WI38 (cell line): Measurements from ENCODE around the gene JADE1.

ENCODE experiments used
- H3K4me3 ChIP-seq: 2 replicates; pipeline ENCODE4 v1.5.1; 2011; ENCODE audit warnings: low read depth, mild to moderate bottlenecking, control low read depth, low read length
- TF ChIP-seq, protein P1 (sequence below): IDR thresholded peaks from 2 replicates; pipeline ENCODE4 v1.5.1; 2012; ENCODE audit warnings: low read depth, mild to moderate bottlenecking, control low read depth, low read length

Gene JADE1

DNA sequence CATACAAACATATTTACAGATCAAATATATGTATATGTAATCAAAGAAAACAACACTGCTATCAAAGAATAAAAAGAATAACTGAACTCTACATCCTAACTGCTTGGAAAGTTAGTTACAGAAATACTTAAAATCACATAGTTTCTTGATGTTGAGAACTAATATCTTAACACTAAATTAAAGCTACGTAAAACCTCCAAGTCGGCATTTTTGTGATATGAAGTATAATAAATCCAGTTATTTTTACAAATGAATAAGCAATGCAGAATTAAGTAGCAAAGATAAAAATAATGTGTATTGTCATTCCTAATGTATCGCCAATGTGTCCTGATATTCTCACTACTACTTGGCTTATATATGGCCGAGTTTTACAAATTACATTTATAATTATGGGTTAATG lies 68.4 kb downstream of the JADE1 start:
- TF ChIP-seq, protein P1, sequence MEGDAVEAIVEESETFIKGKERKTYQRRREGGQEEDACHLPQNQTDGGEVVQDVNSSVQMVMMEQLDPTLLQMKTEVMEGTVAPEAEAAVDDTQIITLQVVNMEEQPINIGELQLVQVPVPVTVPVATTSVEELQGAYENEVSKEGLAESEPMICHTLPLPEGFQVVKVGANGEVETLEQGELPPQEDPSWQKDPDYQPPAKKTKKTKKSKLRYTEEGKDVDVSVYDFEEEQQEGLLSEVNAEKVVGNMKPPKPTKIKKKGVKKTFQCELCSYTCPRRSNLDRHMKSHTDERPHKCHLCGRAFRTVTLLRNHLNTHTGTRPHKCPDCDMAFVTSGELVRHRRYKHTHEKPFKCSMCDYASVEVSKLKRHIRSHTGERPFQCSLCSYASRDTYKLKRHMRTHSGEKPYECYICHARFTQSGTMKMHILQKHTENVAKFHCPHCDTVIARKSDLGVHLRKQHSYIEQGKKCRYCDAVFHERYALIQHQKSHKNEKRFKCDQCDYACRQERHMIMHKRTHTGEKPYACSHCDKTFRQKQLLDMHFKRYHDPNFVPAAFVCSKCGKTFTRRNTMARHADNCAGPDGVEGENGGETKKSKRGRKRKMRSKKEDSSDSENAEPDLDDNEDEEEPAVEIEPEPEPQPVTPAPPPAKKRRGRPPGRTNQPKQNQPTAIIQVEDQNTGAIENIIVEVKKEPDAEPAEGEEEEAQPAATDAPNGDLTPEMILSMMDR: no peak
- H3K4me3 ChIP-seq: no peak overlapping the region

DNA sequence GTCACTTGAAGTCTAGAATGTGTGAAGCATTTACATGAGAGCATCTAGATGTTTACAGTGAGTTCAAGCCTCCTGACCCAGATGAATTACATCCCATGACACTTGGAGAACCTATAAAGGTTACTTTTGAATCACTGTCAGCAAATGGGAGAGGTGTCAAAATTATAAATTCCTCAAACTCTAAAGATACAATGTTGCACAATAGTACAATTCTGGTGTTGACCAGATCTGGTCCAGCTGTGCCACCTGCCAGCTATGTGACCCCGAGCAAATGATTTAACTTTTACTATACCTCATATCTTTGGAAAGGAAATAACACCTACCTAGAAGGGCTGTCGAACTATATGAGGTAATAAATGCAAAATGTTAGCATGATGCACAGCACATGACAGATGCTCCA lies 69.8 kb downstream of the JADE1 start:
- TF ChIP-seq, protein P1: no peak
- H3K4me3 ChIP-seq: no peak overlapping the region

DNA sequence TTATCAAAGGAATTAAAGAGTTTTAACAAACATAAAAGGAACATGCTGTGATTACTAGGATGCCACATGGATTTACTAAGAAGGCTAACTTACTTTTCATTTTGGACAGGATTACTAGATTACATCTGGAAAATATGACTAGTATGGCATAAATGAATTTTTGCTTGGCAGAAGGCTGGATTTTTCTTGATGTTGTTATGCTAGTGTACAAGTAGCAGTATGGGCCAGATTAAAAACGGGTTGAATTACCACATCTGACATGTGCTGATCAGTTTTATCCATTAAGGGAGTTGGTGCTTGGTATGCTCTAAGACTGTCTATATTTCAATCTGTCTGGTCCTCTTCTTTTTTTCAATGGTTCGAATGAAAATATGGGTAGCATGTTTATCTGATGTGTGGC lies 70.5 kb downstream of the JADE1 start:
- TF ChIP-seq, protein P1: no peak
- no peak overlapping the region for H3K4me3 ChIP-seq

DNA sequence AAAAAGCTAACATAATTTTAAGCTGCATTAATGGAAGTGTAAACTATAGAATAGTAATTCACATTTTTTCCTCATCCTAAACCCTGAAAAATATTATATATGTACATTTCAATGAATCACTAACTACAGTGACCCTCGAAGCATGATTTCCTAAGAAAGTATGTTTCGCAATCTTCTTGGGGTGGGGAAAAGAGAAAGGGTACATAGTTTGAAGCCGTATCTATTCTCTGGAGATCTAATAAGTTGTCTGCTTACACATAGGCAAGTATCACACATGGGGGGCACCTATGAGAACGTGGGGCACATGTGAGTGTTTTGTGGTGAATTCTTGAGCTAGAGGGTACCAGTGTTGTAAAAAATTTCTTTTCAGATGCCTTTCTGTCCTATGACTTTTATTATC lies 71.2 kb downstream of the JADE1 start:
- TF ChIP-seq, protein P1: no peak
- H3K4me3 ChIP-seq: no peak overlapping the region

DNA sequence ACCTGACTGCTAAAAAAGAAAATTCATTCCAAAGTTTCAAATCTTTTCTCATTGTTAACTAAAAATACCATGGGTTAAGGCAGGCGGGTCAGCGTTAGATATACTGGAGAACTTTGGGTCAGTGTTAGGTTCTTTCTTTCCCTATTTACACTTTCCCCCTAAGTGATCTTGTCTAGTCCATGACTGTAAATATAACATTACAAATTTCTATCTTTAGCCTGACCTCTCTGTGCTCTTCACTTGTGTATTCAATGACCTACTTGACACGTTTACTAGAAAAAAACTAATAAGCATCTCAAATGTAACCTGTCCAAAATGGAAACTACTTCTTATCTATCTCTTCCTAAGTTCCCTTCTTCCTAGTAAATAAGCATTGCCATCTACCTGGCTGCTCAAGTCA lies 95.3 kb downstream of the JADE1 start:
- no peak overlapping the region for H3K4me3 ChIP-seq
- TF ChIP-seq, protein P1: no peak

DNA sequence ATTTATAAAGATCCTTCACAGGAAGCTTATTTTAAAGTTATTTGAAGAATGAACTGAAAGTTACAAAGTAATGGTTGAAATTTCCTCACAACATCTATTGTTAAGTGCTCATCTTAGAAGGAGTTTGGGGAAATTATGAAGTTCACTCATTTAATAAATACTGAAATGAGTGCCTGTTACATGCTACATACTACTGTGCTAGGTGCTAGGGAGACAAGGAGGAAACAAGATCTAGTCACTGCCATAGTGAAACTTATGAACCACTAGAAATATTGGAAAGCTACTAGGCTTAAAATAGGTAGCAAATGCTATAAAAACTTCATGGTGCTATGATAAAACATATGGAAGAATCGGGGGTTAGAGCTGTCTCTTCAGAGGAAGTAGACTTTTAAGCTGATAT lies 97.1 kb downstream of the JADE1 start:
- TF ChIP-seq, protein P1: no peak
- no peak overlapping the region for H3K4me3 ChIP-seq

DNA sequence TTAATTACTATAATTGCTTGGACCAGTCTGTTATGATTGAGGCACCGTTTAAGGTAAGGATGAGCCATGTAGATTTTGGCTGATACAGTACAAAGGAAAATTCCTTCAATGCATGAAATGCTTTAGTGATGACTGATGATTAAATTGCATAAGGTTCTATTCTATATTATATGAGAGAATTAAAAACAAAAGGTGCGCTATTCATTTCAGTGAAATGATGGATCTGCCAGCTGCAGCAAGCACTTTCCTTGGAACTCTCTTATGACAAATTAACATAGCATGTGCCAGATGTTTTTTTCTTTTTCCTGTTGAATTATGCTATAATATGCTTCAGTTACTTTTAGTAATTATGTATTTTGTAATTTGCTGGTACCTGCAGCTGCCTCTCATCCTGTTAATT lies 98.5 kb downstream of the JADE1 start:
- no peak overlapping the region for H3K4me3 ChIP-seq
- TF ChIP-seq, protein P1: no peak

DNA sequence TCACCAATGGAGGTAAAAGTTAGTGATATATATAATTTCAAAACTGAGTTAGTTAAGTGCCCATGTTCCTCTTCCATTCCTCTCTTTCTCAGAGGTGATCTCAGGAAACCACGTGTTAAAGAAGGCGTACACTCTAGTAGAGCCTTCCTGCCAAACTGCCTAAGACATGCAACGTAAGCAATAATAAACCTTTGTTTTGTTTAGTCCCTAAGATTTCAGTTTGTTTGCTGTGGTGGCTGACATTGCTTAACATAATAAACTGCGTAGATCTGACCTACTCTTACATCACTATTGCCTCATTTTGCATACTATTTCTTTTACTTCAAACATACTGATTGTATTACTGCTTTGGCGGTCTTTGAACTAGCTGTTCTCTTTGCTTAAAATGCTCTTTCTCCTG lies 99.2 kb downstream of the JADE1 start:
- H3K4me3 ChIP-seq: no peak overlapping the region
- TF ChIP-seq, protein P1: no peak
